ENCODE measurements around the gene ARSH. TPM values are rescaled to one million over a fixed set of nuclear protein-coding genes. Genes with fewer than 3 reads are reported as not detected.
A peak's percentile ranks its signal among the peaks of the same experiment; 100 is the strongest.

The ARSH gene
- total and polyA plus RNA-seq, 2 donors (not counting 1 experiment from before 2014, with no cell fraction given), result not detected

DNA sequence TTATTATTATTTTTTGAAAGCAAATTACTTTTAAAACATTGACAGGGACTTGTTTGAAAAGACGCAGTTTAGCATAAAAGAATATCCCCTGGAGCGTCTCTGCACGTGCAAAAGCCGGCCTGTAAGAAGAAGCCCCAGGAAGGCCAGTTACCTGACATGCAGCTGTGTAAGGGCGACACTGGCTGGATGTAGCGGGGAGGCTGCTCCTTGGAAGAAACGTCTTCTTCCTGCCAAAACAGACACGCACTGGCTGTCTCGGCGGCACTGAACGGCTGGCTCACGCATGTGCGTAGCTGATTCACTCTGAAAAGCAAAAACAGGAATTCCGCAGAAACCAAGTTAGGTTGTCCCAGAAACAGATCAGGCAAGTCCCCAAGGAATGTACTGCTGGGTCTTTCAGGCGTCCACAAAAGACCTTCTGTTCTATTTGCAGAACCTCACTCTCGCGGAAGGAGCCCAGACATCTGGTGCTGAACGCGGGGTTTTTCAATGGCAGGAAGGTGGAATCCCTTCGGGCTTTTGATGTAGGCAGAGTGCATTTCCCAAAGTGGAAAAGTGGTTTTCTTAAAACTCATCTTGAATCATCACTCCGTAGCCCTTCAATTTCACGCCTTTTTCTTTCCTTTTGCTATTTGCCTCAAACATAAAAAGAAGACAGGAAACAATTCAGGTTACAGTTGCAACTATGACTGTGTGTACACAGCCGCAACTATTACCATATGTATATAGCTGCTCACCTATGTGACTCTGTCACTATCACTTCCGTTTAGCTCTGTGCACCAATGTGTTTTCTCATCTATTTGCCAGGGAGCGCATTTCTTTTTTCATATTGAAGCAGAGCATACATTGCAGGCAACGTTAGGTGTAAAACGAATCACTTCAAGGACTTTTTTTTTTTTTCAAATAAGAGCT, 38.1 kb upstream of the ARSH start:
- peaks cover 3% of the 10 kb centered on the region for H3K4me1 Mint-ChIP-seq
- H3K9me3 Mint-ChIP-seq (ENCODE audit: insufficient read depth), result no peaks in the 10 kb centered on the region
- TF ChIP-seq, protein P1, sequence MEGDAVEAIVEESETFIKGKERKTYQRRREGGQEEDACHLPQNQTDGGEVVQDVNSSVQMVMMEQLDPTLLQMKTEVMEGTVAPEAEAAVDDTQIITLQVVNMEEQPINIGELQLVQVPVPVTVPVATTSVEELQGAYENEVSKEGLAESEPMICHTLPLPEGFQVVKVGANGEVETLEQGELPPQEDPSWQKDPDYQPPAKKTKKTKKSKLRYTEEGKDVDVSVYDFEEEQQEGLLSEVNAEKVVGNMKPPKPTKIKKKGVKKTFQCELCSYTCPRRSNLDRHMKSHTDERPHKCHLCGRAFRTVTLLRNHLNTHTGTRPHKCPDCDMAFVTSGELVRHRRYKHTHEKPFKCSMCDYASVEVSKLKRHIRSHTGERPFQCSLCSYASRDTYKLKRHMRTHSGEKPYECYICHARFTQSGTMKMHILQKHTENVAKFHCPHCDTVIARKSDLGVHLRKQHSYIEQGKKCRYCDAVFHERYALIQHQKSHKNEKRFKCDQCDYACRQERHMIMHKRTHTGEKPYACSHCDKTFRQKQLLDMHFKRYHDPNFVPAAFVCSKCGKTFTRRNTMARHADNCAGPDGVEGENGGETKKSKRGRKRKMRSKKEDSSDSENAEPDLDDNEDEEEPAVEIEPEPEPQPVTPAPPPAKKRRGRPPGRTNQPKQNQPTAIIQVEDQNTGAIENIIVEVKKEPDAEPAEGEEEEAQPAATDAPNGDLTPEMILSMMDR (IDR thresholded peaks at IDR 0.05), result no peak
- TF ChIP-seq EZH2 (IDR thresholded peaks at IDR 0.05; ENCODE audit: borderline replicate concordance, insufficient read depth, low read depth, low read length, poor library complexity, severe bottlenecking), result no peak
- no peak overlapping the region for H3K4me3 ChIP-seq (ENCODE audit: control extremely low read depth in 1 of 5, extremely low read depth in 1 of 5, insufficient read depth in 1 of 5, low read depth in 2 of 5, low read length in 4 of 5)
- no peak overlapping the region for H2AFZ ChIP-seq (ENCODE audit: insufficient read depth, low read depth, low read length, poor library complexity, severe bottlenecking)
- peak overlapping the region; percentile 29 for H3K4me3 Mint-ChIP-seq
- peak overlapping the region; percentile 1 for H3K4me2 ChIP-seq (replicated peaks; ENCODE audit: low read depth, low read length, poor library complexity, severe bottlenecking)
- no peaks in the 10 kb centered on the region for H3K36me3 ChIP-seq (replicated peaks in 1 of 2; ENCODE audit: control extremely low read depth in 1 of 2, control insufficient read depth in 1 of 2, extremely low read depth in 1 of 2, insufficient read depth in 2 of 2, low read length in 1 of 2)
- no peaks in the 10 kb centered on the region for H3K4me1 ChIP-seq (ENCODE audit: control insufficient read depth in 2 of 2, insufficient read depth in 2 of 2, low read length in 2 of 2)
- no peaks in the 10 kb centered on the region for H3K27me3 ChIP-seq (replicated peaks in 1 of 4; ENCODE audit: control extremely low read depth in 1 of 4, control insufficient read depth in 3 of 4, insufficient read depth in 4 of 4, low read length in 3 of 4)
- no peaks in the 10 kb centered on the region for H3K79me2 ChIP-seq (ENCODE audit: control insufficient read depth, insufficient read depth, low read length)
- ChIA-PET CTCF (no interaction called here), POLR2A (no interaction called here)
- no peak overlapping the region for H3K27ac ChIP-seq (ENCODE audit: low read length in 2 of 2)
- DNase-seq, result no peak
- no peaks in the 10 kb centered on the region for H3K27me3 Mint-ChIP-seq
- H3K9me3 ChIP-seq (ENCODE audit: control extremely low read depth in 1 of 3, control insufficient read depth in 2 of 3, insufficient read depth in 1 of 3, low read length in 2 of 3), result peaks cover 0 to 5% (median 0%) of the 10 kb centered on the region in 3 donors
- 38% methylated on average over 14 of the region's 27 CpGs for WGBS (ENCODE audit: insufficient coverage)
- no peak overlapping the region for H3K27ac Mint-ChIP-seq
- ATAC-seq (ENCODE audit: low read depth), result no peak
- intact Hi-C loops (cut with micrococcal nuclease), result no loop called here
- no peaks in the 10 kb centered on the region for H4K20me1 ChIP-seq (ENCODE audit: control insufficient read depth, insufficient read depth, low read length, poor library complexity, severe bottlenecking)
- H3K9ac ChIP-seq (ENCODE audit: low read length), result no peak overlapping the region

DNA sequence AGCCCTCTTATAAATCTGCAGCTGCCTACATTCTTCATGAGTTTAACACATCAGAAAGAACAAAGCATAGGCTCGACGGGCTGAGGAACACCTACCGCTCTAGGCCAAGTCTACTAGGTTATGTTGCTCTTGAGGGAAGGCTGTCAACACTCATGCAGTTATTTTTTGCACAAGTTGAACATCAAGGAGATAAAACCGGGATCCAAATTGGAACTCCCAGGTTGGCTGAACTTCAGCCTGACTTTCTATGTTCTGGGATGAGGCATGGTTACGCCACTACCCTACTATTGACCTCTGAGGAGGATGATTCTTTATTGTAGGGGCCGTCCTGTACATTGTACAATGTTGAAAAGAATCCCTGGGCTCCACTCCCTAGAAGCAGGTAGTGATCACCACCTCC, 37.3 kb upstream of the ARSH start:
- DNase-seq, result no peak
- no peak overlapping the region for H3K4me2 ChIP-seq (replicated peaks; ENCODE audit: low read depth, low read length, poor library complexity, severe bottlenecking)

More for the DNA sequence above, 37.3 kb upstream of the ARSH start:
- Mint-ChIP-seq H3K9me3 (ENCODE audit: insufficient read depth) (no peaks in the 10 kb centered on the region), H3K27ac (no peak overlapping the region), H3K4me3 (no peak overlapping the region), H3K27me3 (no peaks in the 10 kb centered on the region), H3K4me1 (peaks cover 3% of the 10 kb centered on the region)
- intact Hi-C loops (cut with micrococcal nuclease), result no loop called here
- no peaks in the 10 kb centered on the region for H3K36me3 ChIP-seq (replicated peaks in 1 of 2; ENCODE audit: control extremely low read depth in 1 of 2, control insufficient read depth in 1 of 2, extremely low read depth in 1 of 2, insufficient read depth in 2 of 2, low read length in 1 of 2)
- ATAC-seq (ENCODE audit: low read depth), result no peak
- TF ChIP-seq, protein P1 (IDR thresholded peaks at IDR 0.05), result no peak
- no peak for TF ChIP-seq EZH2 (IDR thresholded peaks at IDR 0.05; ENCODE audit: borderline replicate concordance, insufficient read depth, low read depth, low read length, poor library complexity, severe bottlenecking)
- H3K27me3 ChIP-seq (replicated peaks in 1 of 4; ENCODE audit: control extremely low read depth in 1 of 4, control insufficient read depth in 3 of 4, insufficient read depth in 4 of 4, low read length in 3 of 4), result no peaks in the 10 kb centered on the region
- no peaks in the 10 kb centered on the region for H3K4me1 ChIP-seq (ENCODE audit: control insufficient read depth in 2 of 2, insufficient read depth in 2 of 2, low read length in 2 of 2)
- no peaks in the 10 kb centered on the region for H4K20me1 ChIP-seq (ENCODE audit: control insufficient read depth, insufficient read depth, low read length, poor library complexity, severe bottlenecking)
- H3K79me2 ChIP-seq (ENCODE audit: control insufficient read depth, insufficient read depth, low read length), result no peaks in the 10 kb centered on the region
- POLR2A ChIA-PET, result no interaction called here
- H2AFZ ChIP-seq (ENCODE audit: insufficient read depth, low read depth, low read length, poor library complexity, severe bottlenecking), result no peak overlapping the region
- CTCF ChIA-PET, result no interaction called here
- H3K27ac ChIP-seq (ENCODE audit: low read length in 2 of 2), result no peak overlapping the region
- no CpG with 5 or more reads among the region's 6 CpGs for WGBS (ENCODE audit: insufficient coverage)
- H3K9me3 ChIP-seq (ENCODE audit: control extremely low read depth in 1 of 3, control insufficient read depth in 2 of 3, insufficient read depth in 1 of 3, low read length in 2 of 3), result peaks cover 0 to 5% (median 0%) of the 10 kb centered on the region in 3 donors
- H3K4me3 ChIP-seq (ENCODE audit: control extremely low read depth in 1 of 5, extremely low read depth in 1 of 5, insufficient read depth in 1 of 5, low read depth in 2 of 5, low read length in 4 of 5), result no peak overlapping the region
- no peak overlapping the region for H3K9ac ChIP-seq (ENCODE audit: low read length)
